ENCODE data around the gene POU5F2. TPM values are rescaled to one million over a fixed set of nuclear protein-coding genes. Genes with fewer than 3 reads are reported as not detected.

The POU5F2 gene
- total RNA-seq, 2 donors from 2014 or later: 1.1 TPM

GRCh38 chr5:93721511-93721910 lies 19.9 kb downstream of the POU5F2 start:
- DNase-seq (no peak), ATAC-seq (peak; percentile 90)
- intact Hi-C loops (cut with DNase I, micrococcal nuclease): no loop called here

- intact Hi-C loops (cut with DNase I, micrococcal nuclease): no loop called here
- ATAC-seq: no peak
- DNase-seq: no peak
Observed at GRCh38 chr5:93721071-93721470, 20.3 kb downstream of the POU5F2 start.

GRCh38 chr5:93717162-93717561 lies 24.2 kb downstream of the POU5F2 start:
- intact Hi-C loops (cut with DNase I, micrococcal nuclease): no loop called here
- no peak for DNase-seq
- ATAC-seq: peak; percentile 34

GRCh38 chr5:93716453-93716852 lies 24.9 kb downstream of the POU5F2 start:
- ATAC-seq: no peak
- no peak for DNase-seq
- intact Hi-C loops (cut with DNase I, micrococcal nuclease): no loop called here

- DNase-seq (no peak), ATAC-seq (peak; percentile 25)
- intact Hi-C loops (cut with DNase I, micrococcal nuclease): no loop called here
Observed at GRCh38 chr5:93715761-93716160, 25.6 kb downstream of the POU5F2 start.

- DNase-seq: no peak
- intact Hi-C loops (cut with DNase I, micrococcal nuclease): no loop called here
Observed at GRCh38 chr5:93715327-93715726, 26.1 kb downstream of the POU5F2 start.

GRCh38 chr5:93708442-93708841 lies 33.0 kb downstream of the POU5F2 start:
- no peak for ATAC-seq
- no peak for DNase-seq
- intact Hi-C loops (cut with DNase I, micrococcal nuclease): no loop called here

More at GRCh38 chr5:93715327-93715726, 26.1 kb downstream of the POU5F2 start:
- no peak for ATAC-seq

- DNase-seq (no peak), ATAC-seq (no peak)
- intact Hi-C loops (cut with DNase I, micrococcal nuclease): no loop called here
Observed at GRCh38 chr5:93705896-93706295, 35.5 kb downstream of the POU5F2 start.

- DNase-seq: no peak
- ATAC-seq: no peak
- intact Hi-C loops (cut with DNase I, micrococcal nuclease): no loop called here
Observed at GRCh38 chr5:93704996-93705395, 36.4 kb downstream of the POU5F2 start.

- no peak for DNase-seq
- ATAC-seq: no peak
- intact Hi-C loops (cut with DNase I, micrococcal nuclease): no loop called here
Observed at GRCh38 chr5:93691997-93692396, 49.4 kb downstream of the POU5F2 start.

Other genes with a start within 250 kb of the POU5F2 start
- 1 to 10 TPM; 2.2 to 3.2 TPM for gene NR2F1-AS1, start 160.4 kb downstream of the POU5F2 start, total RNA-seq
- 1 to 10 TPM; 2.7 to 4.9 TPM for gene NR2F1, start 158.4 kb downstream of the POU5F2 start, total RNA-seq

All from left colon (tissue), 2 donors.